AG08395 (cell line): ENCODE measurements around the gene SPRYD4.
A peak's percentile ranks its signal among the peaks of the same experiment; 100 is the strongest.
"Not testable (repeated sequence)": the region's sequence is repeated elsewhere in the genome, so short reads cannot be mapped to it uniquely, and the experiment has no call there.

Experiments used
- DNase-seq: peaks from one replicate; pipeline ENCODE4 v3.0.0; 2012; ENCODE audit warnings: mixed read lengths, low spot score

The SPRYD4 gene

GRCh38 chr12:56468216-56469006, at the start of gene SPRYD4:
Gene SPRYD4 (plus strand): TSS chr12:56468578. CDS start chr12:56468592, 14 bp downstream.
- peak; percentile 97 for DNase-seq

DNA sequence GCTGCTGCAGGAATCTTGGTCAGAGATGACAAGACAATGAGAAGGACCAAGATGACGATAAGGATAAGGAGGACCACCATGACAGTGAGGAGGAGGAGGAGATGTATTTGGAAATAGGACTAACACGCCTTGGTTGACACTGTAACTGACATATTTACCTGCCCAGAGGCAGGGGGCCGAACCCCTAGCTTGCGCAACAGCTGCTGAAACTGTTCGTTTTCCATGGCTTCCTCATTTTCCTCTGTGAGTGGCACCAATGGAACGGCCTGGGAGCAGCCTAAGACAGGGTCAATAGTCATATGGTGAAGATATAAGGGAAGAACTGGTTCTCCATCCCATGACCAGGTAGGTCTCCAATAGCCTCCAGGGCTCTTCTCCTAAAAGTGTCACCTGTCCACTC, 48.0 kb upstream of the SPRYD4 start:
- DNase-seq: no peak

DNA sequence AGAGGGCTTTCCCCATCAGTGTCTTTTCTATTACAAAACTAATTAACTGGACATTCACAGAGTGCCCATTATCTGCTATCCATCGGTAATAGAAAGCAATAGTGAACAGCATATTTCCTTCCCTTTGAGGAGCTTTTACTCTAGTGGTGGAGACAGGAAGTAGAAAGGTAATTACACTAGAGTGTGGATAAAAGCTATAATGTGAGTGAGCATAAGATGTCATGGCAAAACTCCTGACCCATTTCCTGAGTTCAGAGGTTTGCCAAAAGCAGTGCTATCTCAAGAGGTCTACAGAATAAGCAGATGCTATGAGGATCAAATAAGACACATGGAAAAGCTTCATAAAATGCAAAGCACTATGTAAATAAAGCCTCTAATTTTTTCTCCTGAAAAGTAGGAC, 43.2 kb upstream of the SPRYD4 start:
- no peak for DNase-seq

GRCh38 chr12:56425940-56426438, 42.4 kb upstream of the SPRYD4 start:
- DNase-seq: no peak

GRCh38 chr12:56431288-56431687, 37.1 kb upstream of the SPRYD4 start:
- DNase-seq: no peak

- no peak for DNase-seq
These were observed 36.5 kb upstream of the SPRYD4 start for GRCh38 chr12:56431850-56432249.

GRCh38 chr12:56434828-56435227, 33.5 kb upstream of the SPRYD4 start:
- no peak for DNase-seq

DNA sequence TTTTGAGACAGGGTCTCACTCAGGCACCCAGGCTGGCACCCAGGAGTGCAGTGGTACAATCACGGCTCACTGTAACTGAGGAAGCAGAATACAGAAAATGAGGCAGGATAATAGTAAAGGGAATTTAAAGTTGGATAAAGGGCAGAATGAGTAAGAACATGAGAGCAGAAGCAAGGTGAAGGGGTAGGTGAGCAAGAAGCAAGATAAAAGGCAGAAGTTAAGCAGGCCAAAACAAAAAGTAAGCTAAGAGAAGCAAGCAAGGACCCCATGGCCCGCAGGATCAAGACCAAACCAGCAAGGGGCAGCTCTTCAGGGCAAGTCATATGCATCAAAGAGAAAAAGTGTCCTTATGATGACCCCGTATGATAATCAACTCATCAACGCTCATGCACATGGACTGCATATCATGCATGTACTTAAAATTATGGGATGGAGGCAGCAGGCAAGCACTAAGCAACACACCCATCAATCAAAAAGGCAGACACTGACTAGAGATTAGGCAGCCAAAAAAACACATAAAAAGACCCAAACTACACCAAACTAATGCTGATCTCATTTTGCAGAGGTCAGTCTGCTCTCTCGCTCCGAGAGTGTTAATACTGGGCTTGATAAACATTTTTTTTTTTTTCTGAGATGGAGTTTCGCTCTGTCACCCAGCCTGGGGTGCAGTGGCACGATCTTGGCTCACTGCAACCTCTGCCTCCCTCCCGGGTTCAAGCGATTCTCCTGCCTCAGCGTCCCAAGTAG, 30.8 kb upstream of the SPRYD4 start:
- DNase-seq: no peak

- DNase-seq: not testable (repeated sequence)
These were observed 25.2 kb upstream of the SPRYD4 start for GRCh38 chr12:56443208-56443607.

DNA sequence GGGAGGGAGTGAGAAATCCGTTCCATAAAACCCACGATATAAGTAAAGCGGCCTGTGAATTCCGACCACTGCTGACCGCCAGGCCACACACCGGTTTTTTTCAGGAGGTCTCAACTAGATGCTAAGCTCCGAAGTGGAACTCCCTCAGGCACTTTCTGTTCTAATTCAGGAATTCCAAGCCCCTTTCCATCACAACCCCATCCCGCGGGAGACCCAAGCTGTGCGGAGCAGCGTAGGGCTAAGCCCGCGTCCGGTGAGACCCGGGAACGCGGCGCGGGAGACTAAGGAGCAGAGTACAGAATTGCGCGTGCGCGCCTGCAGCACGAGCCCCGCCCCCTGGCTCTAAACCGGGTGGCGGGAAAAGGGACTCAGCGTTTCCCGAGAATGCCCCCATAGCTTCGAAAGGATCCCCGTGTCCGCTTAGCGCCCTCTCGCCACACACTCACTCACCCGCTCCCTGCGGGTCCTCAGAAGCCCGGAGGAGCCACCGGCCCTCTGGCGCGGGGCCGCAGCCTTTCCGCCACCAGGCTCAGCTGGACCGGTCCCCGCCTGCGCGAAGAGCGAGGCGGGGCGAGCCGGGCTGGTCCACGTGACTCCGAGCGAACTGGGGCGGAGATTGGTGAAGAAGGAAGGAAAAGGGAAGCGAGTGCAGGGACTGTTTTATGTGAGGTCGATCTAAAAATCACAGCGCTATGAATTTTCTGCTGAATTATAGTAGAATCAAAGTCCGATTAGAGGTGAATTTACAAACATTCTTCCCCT, 19.3 kb upstream of the SPRYD4 start, which contains the start of gene TIMELESS:
Gene TIMELESS (minus strand): TSS at position 567 of the 762 bp plus-strand sequence. CDS start 15,256 bp downstream, outside the sequence.
- peak; percentile 98 for DNase-seq

GRCh38 chr12:56449622-56449984, 18.8 kb upstream of the SPRYD4 start:
- DNase-seq: no peak

DNA sequence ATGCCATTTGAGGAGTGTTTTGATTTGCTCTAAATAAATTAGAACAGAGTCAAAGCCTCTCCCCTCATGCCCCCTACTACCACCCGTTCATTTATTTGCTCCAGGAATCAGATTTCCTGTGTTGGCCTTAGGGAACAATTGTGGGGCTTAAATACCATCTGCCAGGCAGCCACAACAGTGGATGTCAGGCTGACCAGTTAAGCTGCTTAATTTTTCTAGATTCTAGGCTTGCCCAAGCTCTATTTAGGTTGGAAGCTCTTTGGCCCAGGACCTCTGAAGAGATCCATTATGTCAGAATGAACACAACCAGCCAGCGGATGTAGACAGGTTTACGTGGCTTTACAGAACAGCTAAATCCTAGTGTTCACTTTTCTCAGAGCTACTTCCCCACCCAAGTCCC, 18.1 kb upstream of the SPRYD4 start:
- no peak for DNase-seq

GRCh38 chr12:56451147-56451546, 17.2 kb upstream of the SPRYD4 start:
- no peak for DNase-seq

- no peak for DNase-seq
These were observed 13.8 kb upstream of the SPRYD4 start, which contains the start of gene MIP for GRCh38 chr12:56454557-56454956. Gene MIP (minus strand): TSS chr12:56454657. CDS start chr12:56454613, 44 bp downstream.

DNA sequence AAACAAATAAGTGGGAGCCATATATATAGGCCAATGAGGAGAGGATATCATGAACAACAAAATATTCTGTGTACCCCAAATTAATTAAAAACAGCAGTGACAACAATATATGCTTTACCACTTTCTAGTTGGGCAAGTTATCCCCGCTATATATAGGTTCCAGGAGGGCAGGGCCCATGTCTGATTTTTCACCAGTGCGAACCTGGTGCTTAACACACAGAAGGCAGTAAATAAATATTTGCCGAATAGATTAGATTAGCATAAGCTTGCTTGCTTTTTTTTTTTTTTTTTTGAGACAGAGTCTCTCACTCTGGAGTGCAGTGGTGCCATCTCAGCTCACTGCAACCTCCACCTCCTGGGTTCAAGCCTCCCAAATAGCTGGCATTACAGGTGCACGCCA, 10.6 kb upstream of the SPRYD4 start:
- no peak for DNase-seq

- peak; percentile 54 for DNase-seq
These were observed 6.9 kb upstream of the SPRYD4 start for GRCh38 chr12:56461235-56462159.

- no peak for DNase-seq
These were observed 5.8 kb upstream of the SPRYD4 start for GRCh38 chr12:56462565-56462964.

DNA sequence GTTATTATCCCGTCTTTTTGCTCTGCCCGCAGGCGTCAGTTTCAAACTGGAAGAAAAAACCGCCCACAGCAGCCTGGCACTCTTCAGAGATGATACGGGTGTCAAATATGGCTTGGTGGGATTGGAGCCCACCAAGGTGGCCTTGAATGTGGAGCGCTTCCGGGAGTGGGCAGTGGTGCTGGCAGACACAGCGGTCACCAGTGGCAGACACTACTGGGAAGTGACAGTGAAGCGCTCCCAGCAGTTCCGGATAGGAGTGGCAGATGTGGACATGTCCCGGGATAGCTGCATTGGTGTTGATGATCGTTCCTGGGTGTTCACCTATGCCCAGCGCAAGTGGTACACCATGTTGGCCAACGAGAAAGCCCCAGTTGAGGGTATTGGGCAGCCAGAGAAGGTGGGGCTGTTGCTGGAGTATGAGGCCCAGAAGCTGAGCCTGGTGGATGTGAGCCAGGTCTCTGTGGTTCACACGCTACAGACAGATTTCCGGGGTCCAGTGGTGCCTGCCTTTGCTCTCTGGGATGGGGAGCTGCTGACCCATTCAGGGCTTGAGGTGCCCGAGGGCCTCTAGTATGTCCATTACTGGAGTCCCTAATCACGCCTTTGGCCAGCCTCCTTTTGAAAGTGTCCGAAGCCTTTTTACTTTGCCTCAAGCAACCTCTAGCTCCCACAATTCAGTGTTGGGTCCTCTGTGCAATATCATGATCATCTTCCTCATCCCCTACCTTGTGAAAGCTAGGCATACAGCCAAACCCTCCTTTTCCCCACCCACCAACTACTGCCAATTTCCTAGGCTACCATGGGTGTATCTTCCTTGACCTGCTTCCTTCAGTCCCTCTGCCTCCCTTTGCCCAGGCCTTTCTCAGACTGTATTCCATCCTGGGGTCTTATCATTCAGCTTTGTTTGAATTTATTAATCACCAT, 891 bp downstream of the SPRYD4 start:
- no peak for DNase-seq

DNA sequence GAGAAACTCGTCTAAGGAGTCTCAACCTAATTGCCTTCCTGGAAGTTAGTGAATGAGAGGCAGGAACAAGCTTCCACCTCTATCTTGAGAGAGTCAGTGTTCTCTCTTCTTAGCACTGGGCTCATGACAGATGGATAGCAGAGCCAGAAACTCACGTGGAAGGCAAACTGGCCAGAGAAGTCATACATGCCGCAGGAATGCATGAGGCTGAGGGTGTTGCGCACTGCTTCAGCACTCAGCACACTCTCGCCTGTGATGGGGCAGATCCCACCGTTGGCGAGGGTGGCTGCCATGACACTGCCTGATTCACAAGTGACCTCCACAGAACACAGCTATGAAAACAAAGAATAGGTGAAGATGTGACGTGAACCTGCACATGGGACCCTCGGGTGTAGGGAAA, 6.0 kb downstream of the SPRYD4 start:
- no peak for DNase-seq

DNA sequence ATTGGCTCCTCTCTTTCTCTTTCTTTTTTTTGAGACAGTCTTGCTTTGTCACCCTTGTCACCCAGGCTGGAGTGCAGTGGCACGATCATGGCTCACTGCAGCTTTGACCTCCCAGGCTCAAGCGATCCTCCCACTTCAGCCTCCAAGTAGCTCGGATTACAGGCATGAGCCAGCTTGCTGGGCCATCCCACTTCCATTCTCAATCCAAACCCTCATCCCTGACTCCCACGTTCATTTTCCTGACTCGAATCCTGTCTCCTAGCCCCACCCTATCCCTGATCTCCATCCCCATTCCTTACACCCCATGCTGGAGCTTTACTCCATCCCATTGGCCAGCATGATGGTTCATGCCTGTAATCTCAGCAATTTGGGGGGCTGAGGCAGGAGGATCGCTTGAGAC, 7.8 kb downstream of the SPRYD4 start:
- DNase-seq: no peak
